ENCODE results near the gene CHST15. TPM values are rescaled to one million over a fixed set of nuclear protein-coding genes. Genes with fewer than 3 reads are reported as not detected.

The CHST15 gene
- total RNA-seq, 1 experiment from 2014 or later, result 17.1 TPM

DNA sequence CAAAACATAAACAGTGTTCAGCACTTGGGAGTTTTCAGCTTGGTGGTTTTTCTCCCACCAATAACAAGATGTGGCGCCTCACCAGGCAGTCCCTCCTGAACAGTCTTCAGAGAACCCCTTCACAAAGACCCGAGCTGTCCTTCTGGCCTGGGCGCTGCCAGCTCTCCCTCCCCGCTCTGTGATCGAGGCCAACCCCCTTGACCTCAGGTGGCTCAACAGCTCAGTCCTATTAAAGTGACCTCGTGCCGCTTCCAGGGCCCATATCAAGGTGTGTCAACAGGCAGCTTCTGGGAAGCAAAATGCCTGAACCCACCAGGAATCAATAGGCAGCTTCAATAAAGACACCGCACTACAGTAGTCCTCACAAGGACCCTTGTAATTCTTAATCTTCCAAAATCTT, 63.3 kb downstream of the CHST15 start:
- no peaks in the 10 kb centered on the region for H3F3A ChIP-seq (ENCODE audit: low read length, unreplicated experiment)
- no peak overlapping the region for H3K27ac ChIP-seq (ENCODE audit: low read length)
- no peak overlapping the region for H3K4me3 ChIP-seq (ENCODE audit: low read length)
- no peaks in the 10 kb centered on the region for H3K27me3 ChIP-seq (ENCODE audit: low read length)
- TF ChIP-seq EZH2 (IDR thresholded peaks at IDR 0.05; ENCODE audit: low read length, unreplicated experiment) (no peak), EZH2phosphoT487 (IDR thresholded peaks at IDR 0.05; ENCODE audit: borderline replicate concordance, low read length) (no peak)
- TF ChIP-seq, protein P1, sequence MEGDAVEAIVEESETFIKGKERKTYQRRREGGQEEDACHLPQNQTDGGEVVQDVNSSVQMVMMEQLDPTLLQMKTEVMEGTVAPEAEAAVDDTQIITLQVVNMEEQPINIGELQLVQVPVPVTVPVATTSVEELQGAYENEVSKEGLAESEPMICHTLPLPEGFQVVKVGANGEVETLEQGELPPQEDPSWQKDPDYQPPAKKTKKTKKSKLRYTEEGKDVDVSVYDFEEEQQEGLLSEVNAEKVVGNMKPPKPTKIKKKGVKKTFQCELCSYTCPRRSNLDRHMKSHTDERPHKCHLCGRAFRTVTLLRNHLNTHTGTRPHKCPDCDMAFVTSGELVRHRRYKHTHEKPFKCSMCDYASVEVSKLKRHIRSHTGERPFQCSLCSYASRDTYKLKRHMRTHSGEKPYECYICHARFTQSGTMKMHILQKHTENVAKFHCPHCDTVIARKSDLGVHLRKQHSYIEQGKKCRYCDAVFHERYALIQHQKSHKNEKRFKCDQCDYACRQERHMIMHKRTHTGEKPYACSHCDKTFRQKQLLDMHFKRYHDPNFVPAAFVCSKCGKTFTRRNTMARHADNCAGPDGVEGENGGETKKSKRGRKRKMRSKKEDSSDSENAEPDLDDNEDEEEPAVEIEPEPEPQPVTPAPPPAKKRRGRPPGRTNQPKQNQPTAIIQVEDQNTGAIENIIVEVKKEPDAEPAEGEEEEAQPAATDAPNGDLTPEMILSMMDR (conservative IDR thresholded peaks at IDR 0.05; ENCODE audit: low read depth, low read length), result no peak
- DNase-seq, result no peak
- no peak overlapping the region for H3K9ac ChIP-seq (ENCODE audit: low read length)
- no TSS peak for BruUV-seq (replicated peaks)
- no peak for ATAC-seq
- H3K9me3 ChIP-seq (ENCODE audit: low read length), result no peaks in the 10 kb centered on the region
- ChIA-PET POLR2A (ENCODE audit: unreplicated experiment) (no interaction called here), CTCF (no interaction called here)
- no peaks in the 10 kb centered on the region for H3K36me3 ChIP-seq (ENCODE audit: low read depth, low read length)
- no peaks in the 10 kb centered on the region for H4K20me1 ChIP-seq (ENCODE audit: low read length)
- H3K4me1 ChIP-seq (ENCODE audit: insufficient read depth, low read length), result peaks cover 6% of the 10 kb centered on the region
- no peak overlapping the region for H3K4me2 ChIP-seq (ENCODE audit: low read length)
- no peaks in the 10 kb centered on the region for H3K9me2 ChIP-seq (replicated peaks; ENCODE audit: low read length)
- no peaks in the 10 kb centered on the region for H3K79me2 ChIP-seq (ENCODE audit: low read length)
- intact Hi-C loops (cut with micrococcal nuclease), result no loop called here
- H2AFZ ChIP-seq (ENCODE audit: low read length), result no peak overlapping the region

DNA sequence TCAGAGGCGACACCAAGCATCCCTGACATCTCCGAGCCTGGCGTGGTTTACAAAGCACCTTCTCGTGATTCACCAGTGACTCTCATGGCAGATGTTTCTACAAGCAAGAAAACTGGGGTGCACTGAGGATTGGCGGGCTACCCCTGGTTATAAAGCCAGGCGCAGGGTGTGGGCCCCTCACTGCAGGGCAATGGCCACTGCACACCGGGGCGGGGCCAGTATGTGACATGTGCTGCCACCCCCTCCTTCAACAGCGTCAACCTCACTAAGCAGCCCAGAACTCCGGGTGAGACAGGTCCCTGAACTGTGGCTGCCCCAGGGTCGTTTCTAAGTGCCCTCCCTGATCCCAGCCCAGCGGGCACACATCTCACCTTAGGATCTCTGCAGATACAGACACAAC, 63.8 kb downstream of the CHST15 start:
- Histone ChIP-seq H4K20me1 (ENCODE audit: low read length) (no peaks in the 10 kb centered on the region), H2AFZ (ENCODE audit: low read length) (no peak overlapping the region), H3F3A (ENCODE audit: low read length, unreplicated experiment) (no peaks in the 10 kb centered on the region), H3K9me2 (replicated peaks; ENCODE audit: low read length) (no peaks in the 10 kb centered on the region), H3K4me2 (ENCODE audit: low read length) (no peak overlapping the region), H3K4me3 (ENCODE audit: low read length) (no peak overlapping the region), H3K27ac (ENCODE audit: low read length) (no peak overlapping the region), H3K79me2 (ENCODE audit: low read length) (no peaks in the 10 kb centered on the region), H3K27me3 (ENCODE audit: low read length) (no peaks in the 10 kb centered on the region), H3K4me1 (ENCODE audit: insufficient read depth, low read length) (peaks cover 7% of the 10 kb centered on the region), H3K36me3 (ENCODE audit: low read depth, low read length) (no peaks in the 10 kb centered on the region), H3K9ac (ENCODE audit: low read length) (no peak overlapping the region), H3K9me3 (ENCODE audit: low read length) (no peaks in the 10 kb centered on the region)
- intact Hi-C loops (cut with micrococcal nuclease), result loop anchor here (5.0 kb wide), 1 partner anchor 63 kb away; the partner anchor contains the start of gene CHST15
- TF ChIP-seq EZH2phosphoT487 (IDR thresholded peaks at IDR 0.05; ENCODE audit: borderline replicate concordance, low read length) (no peak), EZH2 (IDR thresholded peaks at IDR 0.05; ENCODE audit: low read length, unreplicated experiment) (no peak)
- TF ChIP-seq, protein P1 (conservative IDR thresholded peaks at IDR 0.05; ENCODE audit: low read depth, low read length), result no peak
- POLR2A ChIA-PET (ENCODE audit: unreplicated experiment), result no interaction called here
- CTCF ChIA-PET, result no interaction called here
- no TSS peak for BruUV-seq (replicated peaks)
- no peak for DNase-seq
- ATAC-seq, result no peak

DNA sequence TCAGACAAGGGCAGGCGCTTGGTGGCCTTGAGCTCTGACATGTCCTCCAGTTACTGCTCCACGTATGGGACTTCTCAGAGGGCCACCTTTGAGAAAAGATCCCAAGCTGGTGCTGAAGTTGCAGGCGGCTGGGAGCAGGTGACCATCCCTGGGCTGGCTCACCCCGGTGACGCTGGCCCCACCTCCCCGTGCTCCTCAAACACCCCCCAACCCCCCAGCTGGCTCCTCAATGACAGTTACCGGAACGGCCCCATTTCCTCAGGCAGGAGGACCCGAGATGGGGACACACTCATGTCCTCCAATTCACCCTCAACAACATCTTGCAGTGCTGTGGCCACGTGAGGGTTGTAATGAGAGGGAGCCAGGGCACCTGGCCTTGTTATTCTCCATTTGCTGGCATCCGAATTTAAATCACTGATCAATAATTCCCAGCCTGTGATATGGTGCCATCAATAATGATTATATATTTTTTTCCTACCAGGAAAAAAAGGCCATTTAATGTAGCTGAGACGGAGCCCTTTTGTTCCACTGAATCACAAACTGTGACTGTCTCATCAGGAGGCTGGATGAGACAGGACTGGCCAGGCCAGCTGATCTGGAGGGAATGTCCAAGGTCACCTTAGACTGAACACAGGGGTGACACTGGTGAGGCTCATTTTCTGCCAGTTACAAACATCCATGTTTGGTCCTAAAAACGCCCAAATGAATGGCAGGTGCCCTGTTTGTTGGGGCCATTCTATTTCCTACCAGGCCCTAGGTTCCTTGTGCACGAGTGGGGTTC, 64.5 kb downstream of the CHST15 start:
- intact Hi-C loops (cut with micrococcal nuclease), result loop anchor here (5.0 kb wide), 1 partner anchor 63 kb away; the partner anchor contains the start of gene CHST15
- no TSS peak for BruUV-seq (replicated peaks)
- H3K9me3 ChIP-seq (ENCODE audit: low read length), result no peaks in the 10 kb centered on the region
- no peak overlapping the region for H2AFZ ChIP-seq (ENCODE audit: low read length)
- no peak overlapping the region for H3K9ac ChIP-seq (ENCODE audit: low read length)
- no peaks in the 10 kb centered on the region for H3K9me2 ChIP-seq (replicated peaks; ENCODE audit: low read length)
- CTCF ChIA-PET, result no interaction called here
- H3K27me3 ChIP-seq (ENCODE audit: low read length), result no peaks in the 10 kb centered on the region
- DNase-seq (no peak), ATAC-seq (no peak)
- no peaks in the 10 kb centered on the region for H3K79me2 ChIP-seq (ENCODE audit: low read length)
- no peaks in the 10 kb centered on the region for H4K20me1 ChIP-seq (ENCODE audit: low read length)
- TF ChIP-seq EZH2phosphoT487 (IDR thresholded peaks at IDR 0.05; ENCODE audit: borderline replicate concordance, low read length) (no peak), EZH2 (IDR thresholded peaks at IDR 0.05; ENCODE audit: low read length, unreplicated experiment) (no peak)
- TF ChIP-seq, protein P1 (conservative IDR thresholded peaks at IDR 0.05; ENCODE audit: low read depth, low read length), result no peak
- no peaks in the 10 kb centered on the region for H3F3A ChIP-seq (ENCODE audit: low read length, unreplicated experiment)
- H3K36me3 ChIP-seq (ENCODE audit: low read depth, low read length), result no peaks in the 10 kb centered on the region
- no peak overlapping the region for H3K4me3 ChIP-seq (ENCODE audit: low read length)
- H3K27ac ChIP-seq (ENCODE audit: low read length), result no peak overlapping the region
- H3K4me2 ChIP-seq (ENCODE audit: low read length), result no peak overlapping the region
- POLR2A ChIA-PET (ENCODE audit: unreplicated experiment), result no interaction called here
- peaks cover 7% of the 10 kb centered on the region for H3K4me1 ChIP-seq (ENCODE audit: insufficient read depth, low read length)

Data from PC-3 (cell line).